ENCODE measurements around the gene HOXB8. TPM values are rescaled to one million over a fixed set of nuclear protein-coding genes. Genes with fewer than 3 reads are reported as not detected.

HOXB8 gene
- total RNA-seq, 1 donor from 2014 or later: 22.9 TPM

GRCh38 chr17:48596735-48597527 lies 18.2 kb downstream of the HOXB8 start:
- Mint-ChIP-seq H3K9me3 (no peaks in the 10 kb centered on the region), H3K27ac (ENCODE audit: unreplicated experiment) (peak overlapping the region; percentile 78), H3K36me3 (ENCODE audit: low read depth) (peaks cover 18% of the 10 kb centered on the region), H3K4me1 (peaks cover 16% of the 10 kb centered on the region), H3K4me3 (peak overlapping the region; percentile 81), H3K27me3 (ENCODE audit: low read depth) (peaks cover 100% of the 10 kb centered on the region)
- no peak for DNase-seq (ENCODE audit: low read depth, low spot score)
- no peak for TF ChIP-seq CTCF (conservative IDR thresholded peaks at IDR 0.05)

- DNase-seq (ENCODE audit: low read depth, low spot score): no peak
- H3K9me3 Mint-ChIP-seq: no peaks in the 10 kb centered on the region
- H3K27ac Mint-ChIP-seq (ENCODE audit: unreplicated experiment): peak overlapping the region; percentile 66
- peaks cover 18% of the 10 kb centered on the region for H3K36me3 Mint-ChIP-seq (ENCODE audit: low read depth)
- peaks cover 16% of the 10 kb centered on the region for H3K4me1 Mint-ChIP-seq
- TF ChIP-seq CTCF (conservative IDR thresholded peaks at IDR 0.05): no peak
- H3K4me3 Mint-ChIP-seq: peak overlapping the region; percentile 81
- peaks cover 100% of the 10 kb centered on the region for H3K27me3 Mint-ChIP-seq (ENCODE audit: low read depth)
Observed at GRCh38 chr17:48596000-48596734, 18.9 kb downstream of the HOXB8 start.

- Mint-ChIP-seq H3K36me3 (ENCODE audit: low read depth) (peaks cover 18% of the 10 kb centered on the region), H3K9me3 (no peaks in the 10 kb centered on the region), H3K27me3 (ENCODE audit: low read depth) (peaks cover 100% of the 10 kb centered on the region), H3K27ac (ENCODE audit: unreplicated experiment) (peak overlapping the region; percentile 66), H3K4me3 (peak overlapping the region; percentile 81), H3K4me1 (peaks cover 16% of the 10 kb centered on the region)
- no peak for DNase-seq (ENCODE audit: low read depth, low spot score)
- TF ChIP-seq CTCF (conservative IDR thresholded peaks at IDR 0.05): no peak
Observed at GRCh38 chr17:48595278-48595999, 19.7 kb downstream of the HOXB8 start.

GRCh38 chr17:48594538-48595277 lies 20.4 kb downstream of the HOXB8 start:
- peaks cover 16% of the 10 kb centered on the region for H3K4me1 Mint-ChIP-seq
- H3K36me3 Mint-ChIP-seq (ENCODE audit: low read depth): peaks cover 20% of the 10 kb centered on the region
- DNase-seq (ENCODE audit: low read depth, low spot score): no peak
- peak overlapping the region; percentile 81 for H3K4me3 Mint-ChIP-seq
- no peaks in the 10 kb centered on the region for H3K9me3 Mint-ChIP-seq
- H3K27me3 Mint-ChIP-seq (ENCODE audit: low read depth): peaks cover 100% of the 10 kb centered on the region
- H3K27ac Mint-ChIP-seq (ENCODE audit: unreplicated experiment): no peak overlapping the region
- no peak for TF ChIP-seq CTCF (conservative IDR thresholded peaks at IDR 0.05)

Data from neural crest cell (in vitro differentiated cells).